SK-N-SH (cell line): ENCODE data around the gene LPP. TPM values are rescaled to one million over a fixed set of nuclear protein-coding genes. Genes with fewer than 3 reads are reported as not detected.

Experiments
- CTCF ChIA-PET: fragments of 300-600, 350-600 bp; formaldehyde crosslinking; extraction: SDS; loops from one replicate; lab custom pipeline; 2021; lab: Yijun Ruan, JAX
- POLR2A ChIA-PET: fragments of 350-600 bp; sonication (Branson Sonifier 250); formaldehyde crosslinking; extraction: SDS; loops from one replicate; lab custom pipeline; 2020; ENCODE audit warnings: antibody characterized with exemption, inconsistent platforms; lab: Yijun Ruan, JAX
- DNase-seq: peaks from one replicate; pipeline ENCODE4 v3.0.0; 2012
- H2AFZ ChIP-seq: fragments of 200-600 bp; sonication (generic); 2 replicates; pipeline ENCODE4 v1.8.1; 2016; ENCODE audit warnings: antibody characterized with exemption, mild to moderate bottlenecking, low read depth
- H3F3A ChIP-seq: fragments of 200-600 bp; sonication (generic); replicated peaks from 2 replicates; pipeline ENCODE3; 2016; ENCODE audit warnings: antibody characterized with exemption, mild to moderate bottlenecking; ENCODE audit not compliant: insufficient read depth
- H3K27ac ChIP-seq, 2 experiments: fragments of 200-500 bp in 1 of 2; fragments of 200-600 bp in 1 of 2; sonication (Bioruptor generic) in 1 of 2; sonication (generic), shearing (Covaris generic) in 1 of 2; 2 replicates each; pipeline versions ENCODE4 v1.5.1 to v1.6.1; 2014 to 2016; ENCODE audit warnings: low read depth in 2 of 2, inconsistent platforms in 1 of 2, low read length in 1 of 2, mild to moderate bottlenecking in 1 of 2, mixed read lengths in 1 of 2
- H3K27me3 ChIP-seq: fragments of 200-600 bp; sonication (generic), shearing (Covaris generic); 2 replicates; pipeline ENCODE4 v1.6.1; 2016; ENCODE audit warnings: mixed run types; ENCODE audit not compliant: insufficient read depth
- H3K36me3 ChIP-seq, 2 experiments: fragments of 200-500 bp in 1 of 2; fragments of 200-600 bp in 1 of 2; sonication (Bioruptor generic) in 1 of 2; sonication (generic) in 1 of 2; replicated peaks in 1 of 2; 2 replicates each; pipeline versions ENCODE3 to v1.5.1; 2014 to 2016; ENCODE audit warnings: low read length in 1 of 2, mild to moderate bottlenecking in 1 of 2; ENCODE audit not compliant: insufficient read depth in 2 of 2, control insufficient read depth in 1 of 2
- H3K4me1 ChIP-seq, 2 experiments: fragments of 200-500 bp in 1 of 2; fragments of 200-600 bp in 1 of 2; sonication (Bioruptor generic) in 1 of 2; sonication (generic), shearing (Covaris generic) in 1 of 2; 2 replicates each; pipeline versions ENCODE4 v1.5.1 to v1.6.1; 2014 to 2016; ENCODE audit warnings: low read depth in 1 of 2, low read length in 1 of 2, mixed run types in 1 of 2; ENCODE audit not compliant: insufficient read depth in 2 of 2, control insufficient read depth in 1 of 2
- H3K4me2 ChIP-seq: fragments of 200-600 bp; sonication (generic), shearing (Covaris generic); 2 replicates; pipeline ENCODE4 v1.6.1; 2017; ENCODE audit warnings: mixed run types
- H3K4me3 ChIP-seq, 2 experiments: fragments of 200-500 bp in 1 of 2; fragments of 200-600 bp in 1 of 2; sonication (Bioruptor generic) in 1 of 2; sonication (generic), shearing (Covaris generic) in 1 of 2; 2 replicates each; pipeline versions ENCODE4 v1.5.1 to v1.8.1; 2014 to 2016; ENCODE audit warnings: low read depth in 2 of 2, inconsistent platforms in 1 of 2, low read length in 1 of 2, mild to moderate bottlenecking in 1 of 2, mixed read lengths in 1 of 2, moderate library complexity in 1 of 2
- H3K79me2 ChIP-seq: fragments of 200-600 bp; sonication (generic); 2 replicates; pipeline ENCODE4 v1.8.1; 2017; ENCODE audit warnings: mild to moderate bottlenecking; ENCODE audit not compliant: insufficient read depth
- H3K9ac ChIP-seq: fragments of 200-600 bp; sonication (generic); 2 replicates; pipeline ENCODE4 v1.6.1; 2017; ENCODE audit warnings: mixed run types
- H3K9me2 ChIP-seq: fragments of 200-600 bp; sonication (generic); 2 replicates; pipeline ENCODE4 v1.6.1; 2017; ENCODE audit warnings: mixed run types
- H3K9me3 ChIP-seq: fragments of 200-600 bp; sonication (generic); 2 replicates; pipeline ENCODE4 v1.6.1; 2017; ENCODE audit warnings: mixed run types, mild to moderate bottlenecking, moderate library complexity
- H4K20me1 ChIP-seq: fragments of 200-600 bp; sonication (generic); 2 replicates; pipeline ENCODE4 v1.6.1; 2017; ENCODE audit warnings: mild to moderate bottlenecking, mixed run types; ENCODE audit not compliant: insufficient read depth
- CHD2 ChIP-seq: fragments of 150-350 bp; IDR thresholded peaks from 2 replicates; pipeline ENCODE4 v1.6.1; 2018; ENCODE audit warnings: low read length; ENCODE audit not compliant: partially characterized antibody
- ELF1 ChIP-seq: IDR thresholded peaks from 2 replicates; pipeline ENCODE4 v1.4.0; 2012
- EP300 ChIP-seq, 2 experiments: IDR thresholded peaks; 2 replicates each; pipeline versions ENCODE4 v1.4.0 to v1.6.1; 2012; ENCODE audit warnings: borderline replicate concordance in 1 of 2, low read depth in 1 of 2, low read length in 1 of 2
- EZH2phosphoT487 ChIP-seq: fragments of 200-600 bp; sonication (generic); IDR thresholded peaks from 2 replicates; pipeline ENCODE4 v1.6.1; 2017; ENCODE audit warnings: low read depth, mixed run types, mild to moderate bottlenecking, antibody characterized with exemption, moderate library complexity, borderline replicate concordance
- FOSL2 ChIP-seq: IDR thresholded peaks from 2 replicates; pipeline ENCODE4 v1.4.0; 2012; ENCODE audit warnings: low read depth, mild to moderate bottlenecking, moderate library complexity, borderline replicate concordance
- GABPA ChIP-seq: IDR thresholded peaks from 2 replicates; pipeline ENCODE4 v1.4.0; 2012; ENCODE audit warnings: low read depth, mild to moderate bottlenecking
- MXI1 ChIP-seq: IDR thresholded peaks from 2 replicates; pipeline ENCODE4 v1.6.1; 2012; ENCODE audit warnings: mild to moderate bottlenecking, low read depth, low read length, improper control_type of control experiment
- NRF1 ChIP-seq: IDR thresholded peaks from 2 replicates; pipeline ENCODE4 v1.6.1; 2012; ENCODE audit warnings: low read depth, mild to moderate bottlenecking, low read length
- POLR2AphosphoS5 ChIP-seq: IDR thresholded peaks from 2 replicates; pipeline ENCODE4 v1.6.1; 2012; ENCODE audit warnings: low read depth, low read length
- RCOR1 ChIP-seq: fragments of 150-350 bp; IDR thresholded peaks from 2 replicates; pipeline ENCODE4 v1.6.1; 2017; ENCODE audit warnings: antibody characterized with exemption, low read length
- RXRA ChIP-seq: IDR thresholded peaks from 2 replicates; pipeline ENCODE4 v1.4.0; 2012; ENCODE audit warnings: low read depth, mild to moderate bottlenecking, borderline replicate concordance
- SIN3A ChIP-seq: IDR thresholded peaks from 2 replicates; pipeline ENCODE4 v1.6.1; 2012; ENCODE audit warnings: low read depth, mild to moderate bottlenecking, low read length, moderate library complexity, borderline replicate concordance
- WGBS: methylation state at CpG from one replicate; pipeline ENCODE4 v1.1.6; 2017; ENCODE audit warnings: low lambda C conversion rate; 5-methylcytosine and 5-hydroxymethylcytosine counted together
- polyA plus RNA-seq, 3 experiments: library from polyadenylated mRNA; depleted of rRNA; stranded (reverse); fragments of >200 nt; gene quantifications; 2 replicates each; pipeline ENCODE4 v1.2.3, GENCODE V29; 2012
- TF ChIP-seq, protein P1 (sequence below): fragments of 200-600 bp; sonication (generic); IDR thresholded peaks from 2 replicates; pipeline ENCODE4 v1.6.1; 2017; ENCODE audit warnings: antibody characterized with exemption, mild to moderate bottlenecking, moderate library complexity
- TF ChIP-seq, protein P2 (sequence below): fragments of 150-350 bp; IDR thresholded peaks from 2 replicates; pipeline ENCODE4 v1.6.1; 2017; ENCODE audit warnings: antibody characterized with exemption, low read length, low read depth, borderline replicate concordance
- TF ChIP-seq, protein P3 (sequence below): IDR thresholded peaks from 2 replicates; pipeline ENCODE4 v1.4.0; 2012; ENCODE audit warnings: low read depth
- TF ChIP-seq, protein P4 (sequence below): IDR thresholded peaks from 2 replicates; pipeline ENCODE4 v1.6.1; 2012; ENCODE audit warnings: mild to moderate bottlenecking, low read depth, low read length, moderate library complexity
- TF ChIP-seq, protein P5 (sequence below): IDR thresholded peaks from 2 replicates; pipeline ENCODE4 v1.4.0; 2012; ENCODE audit warnings: low read depth, borderline replicate concordance

Gene LPP
- polyA plus RNA-seq, 1 of the 3 experiments (the other 2 are of a cell fraction): 6.6 TPM

DNA sequence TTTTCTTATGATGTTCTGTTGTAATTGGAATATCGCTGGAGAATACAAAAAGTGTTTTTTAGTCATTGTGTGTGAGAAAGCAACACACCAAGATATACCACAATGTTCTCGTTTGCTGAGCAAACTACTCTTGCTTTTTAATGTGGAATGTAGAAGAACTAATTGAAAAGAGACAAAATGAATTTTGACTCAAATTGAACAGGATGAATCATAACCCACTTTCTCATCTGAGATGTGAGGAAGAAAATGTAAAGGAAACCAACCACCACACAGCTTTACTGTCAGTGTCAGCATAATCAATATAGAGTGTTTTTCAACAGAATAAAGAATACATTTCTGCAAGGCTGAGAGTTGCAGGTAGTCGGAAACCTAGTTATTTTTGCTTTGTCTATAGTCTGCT, 569.0 kb downstream of the LPP start (continued):
- TF ChIP-seq, protein P1, sequence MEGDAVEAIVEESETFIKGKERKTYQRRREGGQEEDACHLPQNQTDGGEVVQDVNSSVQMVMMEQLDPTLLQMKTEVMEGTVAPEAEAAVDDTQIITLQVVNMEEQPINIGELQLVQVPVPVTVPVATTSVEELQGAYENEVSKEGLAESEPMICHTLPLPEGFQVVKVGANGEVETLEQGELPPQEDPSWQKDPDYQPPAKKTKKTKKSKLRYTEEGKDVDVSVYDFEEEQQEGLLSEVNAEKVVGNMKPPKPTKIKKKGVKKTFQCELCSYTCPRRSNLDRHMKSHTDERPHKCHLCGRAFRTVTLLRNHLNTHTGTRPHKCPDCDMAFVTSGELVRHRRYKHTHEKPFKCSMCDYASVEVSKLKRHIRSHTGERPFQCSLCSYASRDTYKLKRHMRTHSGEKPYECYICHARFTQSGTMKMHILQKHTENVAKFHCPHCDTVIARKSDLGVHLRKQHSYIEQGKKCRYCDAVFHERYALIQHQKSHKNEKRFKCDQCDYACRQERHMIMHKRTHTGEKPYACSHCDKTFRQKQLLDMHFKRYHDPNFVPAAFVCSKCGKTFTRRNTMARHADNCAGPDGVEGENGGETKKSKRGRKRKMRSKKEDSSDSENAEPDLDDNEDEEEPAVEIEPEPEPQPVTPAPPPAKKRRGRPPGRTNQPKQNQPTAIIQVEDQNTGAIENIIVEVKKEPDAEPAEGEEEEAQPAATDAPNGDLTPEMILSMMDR: no peak
- TF ChIP-seq, protein P2, sequence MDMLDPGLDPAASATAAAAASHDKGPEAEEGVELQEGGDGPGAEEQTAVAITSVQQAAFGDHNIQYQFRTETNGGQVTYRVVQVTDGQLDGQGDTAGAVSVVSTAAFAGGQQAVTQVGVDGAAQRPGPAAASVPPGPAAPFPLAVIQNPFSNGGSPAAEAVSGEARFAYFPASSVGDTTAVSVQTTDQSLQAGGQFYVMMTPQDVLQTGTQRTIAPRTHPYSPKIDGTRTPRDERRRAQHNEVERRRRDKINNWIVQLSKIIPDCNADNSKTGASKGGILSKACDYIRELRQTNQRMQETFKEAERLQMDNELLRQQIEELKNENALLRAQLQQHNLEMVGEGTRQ: no peak
- TF ChIP-seq SIN3A (no peak), RXRA (no peak), ELF1 (no peak), EZH2phosphoT487 (no peak), NRF1 (no peak)
- TF ChIP-seq, protein P3, sequence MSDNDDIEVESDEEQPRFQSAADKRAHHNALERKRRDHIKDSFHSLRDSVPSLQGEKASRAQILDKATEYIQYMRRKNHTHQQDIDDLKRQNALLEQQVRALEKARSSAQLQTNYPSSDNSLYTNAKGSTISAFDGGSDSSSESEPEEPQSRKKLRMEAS: no peak
- TF ChIP-seq, protein P4, sequence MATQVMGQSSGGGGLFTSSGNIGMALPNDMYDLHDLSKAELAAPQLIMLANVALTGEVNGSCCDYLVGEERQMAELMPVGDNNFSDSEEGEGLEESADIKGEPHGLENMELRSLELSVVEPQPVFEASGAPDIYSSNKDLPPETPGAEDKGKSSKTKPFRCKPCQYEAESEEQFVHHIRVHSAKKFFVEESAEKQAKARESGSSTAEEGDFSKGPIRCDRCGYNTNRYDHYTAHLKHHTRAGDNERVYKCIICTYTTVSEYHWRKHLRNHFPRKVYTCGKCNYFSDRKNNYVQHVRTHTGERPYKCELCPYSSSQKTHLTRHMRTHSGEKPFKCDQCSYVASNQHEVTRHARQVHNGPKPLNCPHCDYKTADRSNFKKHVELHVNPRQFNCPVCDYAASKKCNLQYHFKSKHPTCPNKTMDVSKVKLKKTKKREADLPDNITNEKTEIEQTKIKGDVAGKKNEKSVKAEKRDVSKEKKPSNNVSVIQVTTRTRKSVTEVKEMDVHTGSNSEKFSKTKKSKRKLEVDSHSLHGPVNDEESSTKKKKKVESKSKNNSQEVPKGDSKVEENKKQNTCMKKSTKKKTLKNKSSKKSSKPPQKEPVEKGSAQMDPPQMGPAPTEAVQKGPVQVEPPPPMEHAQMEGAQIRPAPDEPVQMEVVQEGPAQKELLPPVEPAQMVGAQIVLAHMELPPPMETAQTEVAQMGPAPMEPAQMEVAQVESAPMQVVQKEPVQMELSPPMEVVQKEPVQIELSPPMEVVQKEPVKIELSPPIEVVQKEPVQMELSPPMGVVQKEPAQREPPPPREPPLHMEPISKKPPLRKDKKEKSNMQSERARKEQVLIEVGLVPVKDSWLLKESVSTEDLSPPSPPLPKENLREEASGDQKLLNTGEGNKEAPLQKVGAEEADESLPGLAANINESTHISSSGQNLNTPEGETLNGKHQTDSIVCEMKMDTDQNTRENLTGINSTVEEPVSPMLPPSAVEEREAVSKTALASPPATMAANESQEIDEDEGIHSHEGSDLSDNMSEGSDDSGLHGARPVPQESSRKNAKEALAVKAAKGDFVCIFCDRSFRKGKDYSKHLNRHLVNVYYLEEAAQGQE: no peak
- TF ChIP-seq, all 33 proteins: peak for 0

DNA sequence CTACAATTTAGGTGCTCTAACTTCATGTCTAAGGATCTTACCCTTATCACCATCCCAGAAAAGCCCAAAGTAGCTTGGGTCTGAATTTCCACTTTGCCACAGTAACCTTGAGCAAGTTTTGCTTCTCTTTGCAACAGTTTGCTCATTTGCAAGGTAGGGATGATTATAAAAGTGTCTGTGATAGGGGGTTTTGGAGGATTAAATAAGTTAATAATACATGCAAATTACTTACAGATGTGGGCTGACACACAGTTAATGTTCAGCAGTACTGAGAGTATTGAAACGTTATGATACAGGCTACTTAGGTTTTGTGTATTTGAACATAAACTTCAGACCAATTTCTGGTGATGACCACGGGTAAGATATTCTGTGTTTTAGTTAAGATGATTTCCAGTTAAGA, 573.1 kb downstream of the LPP start:
- Histone ChIP-seq H3K27me3 (no peaks in the 10 kb centered on the region), H3K27ac (no peak overlapping the region), H3K9me2 (no peaks in the 10 kb centered on the region), H4K20me1 (no peaks in the 10 kb centered on the region), H3K9me3 (no peaks in the 10 kb centered on the region), H3F3A (no peaks in the 10 kb centered on the region), H3K9ac (no peak overlapping the region), H2AFZ (no peak overlapping the region), H3K4me1 (no peaks in the 10 kb centered on the region), H3K36me3 (peaks cover 0 to 5% of the 10 kb centered on the region in 2 experiments), H3K79me2 (peaks cover 3% of the 10 kb centered on the region; the same call in 1 of the 2 replicates), H3K4me2 (no peak overlapping the region), H3K4me3 (no peak overlapping the region)
- no peak for TF ChIP-seq CHD2
- no peak for TF ChIP-seq MXI1
- TF ChIP-seq POLR2AphosphoS5: no peak
- TF ChIP-seq EP300 (IDR thresholded peaks at IDR 0.05; ENCODE audit: borderline replicate concordance in 1 of 2, low read depth in 1 of 2, low read length in 1 of 2): no peak
- TF ChIP-seq ELF1: no peak
- no peak for TF ChIP-seq EZH2phosphoT487
- TF ChIP-seq RCOR1: no peak
- no peak for TF ChIP-seq FOSL2
- TF ChIP-seq, protein P5, sequence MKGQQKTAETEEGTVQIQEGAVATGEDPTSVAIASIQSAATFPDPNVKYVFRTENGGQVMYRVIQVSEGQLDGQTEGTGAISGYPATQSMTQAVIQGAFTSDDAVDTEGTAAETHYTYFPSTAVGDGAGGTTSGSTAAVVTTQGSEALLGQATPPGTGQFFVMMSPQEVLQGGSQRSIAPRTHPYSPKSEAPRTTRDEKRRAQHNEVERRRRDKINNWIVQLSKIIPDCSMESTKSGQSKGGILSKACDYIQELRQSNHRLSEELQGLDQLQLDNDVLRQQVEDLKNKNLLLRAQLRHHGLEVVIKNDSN: no peak
- TF ChIP-seq SIN3A: no peak
- TF ChIP-seq GABPA: no peak
- WGBS: 25% methylated on average over 2 of the region's 2 CpGs
- ChIA-PET CTCF (no interaction called here), POLR2A (interaction anchor here (0.6 kb wide), 1 partner anchor 105 kb away, joined by 3 read pairs; no protein-coding TSS in a partner anchor)
- no peak for DNase-seq
